GM21723 (cell line): ENCODE results near the gene AGBL1.

Source experiments
- ATAC-seq: cut with Tn5 transposase; IDR thresholded peaks from one replicate; pipeline ENCODE4 v1.9.1; 2021; ENCODE audit warnings: mild to moderate bottlenecking, moderate library complexity; ENCODE audit not compliant: unreplicated experiment

AGBL1 gene

DNA sequence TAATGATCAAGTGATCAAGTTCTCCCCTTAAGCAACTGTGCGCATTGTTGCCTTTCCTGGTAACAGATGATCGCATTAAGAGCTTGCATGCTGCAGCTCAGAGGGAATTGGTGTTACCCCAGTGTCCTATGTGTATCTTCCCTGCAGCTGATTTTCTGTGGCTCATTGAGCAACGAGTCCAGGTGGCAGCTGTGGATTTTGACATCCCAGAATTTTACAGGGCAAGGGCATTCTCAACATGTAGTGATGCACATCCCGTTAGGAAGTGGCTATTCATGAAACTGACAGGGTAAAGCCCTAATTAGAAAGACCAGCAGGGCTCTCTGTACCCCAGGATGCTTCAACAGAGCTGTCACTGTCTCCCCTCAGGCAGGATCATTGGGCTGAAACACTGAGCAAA, 232.8 kb downstream of the AGBL1 start:
- no peak for ATAC-seq

DNA sequence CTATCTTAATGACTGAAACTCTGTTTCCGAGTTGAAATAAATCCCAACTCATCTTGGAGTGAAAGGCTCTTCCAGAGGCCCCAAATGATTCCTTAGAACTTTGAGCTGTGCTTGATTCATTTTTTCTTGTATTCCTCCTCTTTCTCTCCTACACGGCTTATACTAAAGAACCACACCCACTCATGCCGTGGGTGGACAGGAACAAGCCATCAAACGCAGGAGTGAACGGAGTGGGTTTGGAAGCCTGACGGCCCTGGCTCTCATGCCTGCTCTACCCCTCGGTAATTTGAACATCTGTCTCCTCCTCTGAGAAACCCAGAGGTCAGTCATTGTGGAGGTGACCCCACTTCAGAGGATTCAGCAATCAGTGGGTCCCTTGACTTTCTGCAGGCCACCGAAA, 236.5 kb downstream of the AGBL1 start:
- ATAC-seq: no peak

DNA sequence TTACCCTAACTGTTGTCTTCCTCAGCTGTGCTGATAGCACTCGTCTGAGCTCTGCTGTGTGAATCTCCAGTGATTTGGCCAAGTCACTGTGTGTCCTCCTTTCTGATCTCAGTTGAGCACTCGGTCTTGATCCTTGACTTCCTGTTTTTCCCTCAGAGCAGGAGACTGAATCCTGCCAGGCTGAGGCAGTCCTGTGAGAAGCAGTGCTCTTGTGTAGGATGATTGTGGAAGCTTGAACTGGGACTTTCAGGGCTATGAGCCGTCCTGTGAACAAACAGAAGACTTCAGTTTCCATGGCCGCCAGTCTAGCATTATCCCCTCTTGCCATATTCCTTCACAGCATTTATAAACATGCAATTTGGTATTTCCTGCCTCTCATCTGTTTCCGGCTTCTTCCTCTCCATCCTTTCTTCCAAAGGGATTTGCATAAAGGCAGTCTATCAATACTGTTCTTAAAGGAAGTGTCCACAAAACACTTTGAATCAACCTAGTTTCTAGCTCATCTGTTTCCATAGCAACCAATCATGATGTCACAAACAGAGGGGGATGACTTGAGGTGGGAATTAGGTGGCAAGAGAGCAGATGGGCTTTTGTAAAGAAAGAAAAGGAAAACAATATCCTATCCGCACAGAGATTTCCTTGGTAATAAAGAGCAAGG, 237.2 kb downstream of the AGBL1 start:
- no peak for ATAC-seq

DNA sequence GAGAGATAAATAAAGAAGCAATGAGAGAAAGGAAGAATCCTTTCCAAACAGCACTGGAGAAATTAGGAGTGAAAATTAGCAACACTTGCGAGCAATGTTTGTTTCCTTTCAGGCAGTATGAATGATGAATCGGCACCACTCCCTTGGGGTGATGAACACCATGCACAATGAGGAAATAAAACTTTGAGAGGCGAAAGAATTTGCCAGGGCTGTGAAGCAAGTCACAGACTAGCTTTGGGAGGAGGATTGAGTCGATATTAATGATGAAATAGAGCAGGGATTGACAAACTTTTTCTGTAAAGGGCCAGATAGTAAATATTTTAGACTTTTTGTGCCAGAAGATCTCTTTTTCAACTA, 237.7 kb downstream of the AGBL1 start:
- no peak for ATAC-seq

DNA sequence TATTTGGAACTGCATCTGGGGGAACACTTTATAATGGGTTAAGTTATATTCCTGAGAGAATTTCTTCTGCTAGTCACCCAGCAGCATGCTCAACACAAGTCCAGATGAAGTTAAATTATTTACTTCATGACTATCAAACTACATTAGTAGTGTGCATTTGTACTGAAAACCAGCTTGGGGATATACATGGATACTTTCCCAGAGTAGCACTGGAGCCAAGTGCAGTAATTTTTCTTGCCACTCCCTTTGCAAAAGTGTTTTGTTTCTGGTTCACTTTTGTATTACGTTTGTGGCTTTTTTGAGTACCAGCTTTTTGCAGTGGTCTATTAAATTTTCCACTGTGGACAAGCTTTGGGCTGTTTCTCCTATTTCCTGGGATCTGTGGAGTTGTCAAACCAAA, 243.0 kb downstream of the AGBL1 start:
- ATAC-seq: no peak

DNA sequence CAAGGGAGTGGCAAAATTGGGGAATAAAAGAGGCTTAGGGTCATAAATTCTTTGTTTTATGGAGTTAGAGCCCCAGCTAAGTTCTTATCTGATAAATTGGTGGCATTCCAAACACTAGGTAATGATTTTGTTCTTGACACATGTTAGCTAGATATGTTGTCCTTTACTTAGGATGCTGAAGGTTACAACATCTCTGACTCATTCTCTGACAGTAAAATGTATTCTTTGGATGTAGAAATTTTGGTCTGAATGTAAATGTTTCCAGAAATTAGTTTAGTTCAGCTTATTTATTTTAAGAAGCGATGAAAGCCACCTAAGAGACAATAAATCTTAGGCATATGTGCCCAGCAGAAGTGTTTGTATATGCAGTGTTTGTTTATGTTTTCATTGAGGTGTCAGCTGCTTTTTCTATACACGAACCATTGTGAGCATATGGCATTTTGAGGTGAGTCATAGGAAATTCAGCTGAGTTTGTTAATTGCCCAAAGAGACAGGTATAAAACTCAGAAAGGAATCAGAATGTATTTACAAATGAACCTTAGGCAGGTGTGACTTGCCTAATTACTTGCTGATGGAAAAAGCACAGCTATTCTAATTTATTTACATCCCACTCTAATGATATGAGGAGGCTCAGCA, 247.7 kb downstream of the AGBL1 start:
- ATAC-seq: no peak

DNA sequence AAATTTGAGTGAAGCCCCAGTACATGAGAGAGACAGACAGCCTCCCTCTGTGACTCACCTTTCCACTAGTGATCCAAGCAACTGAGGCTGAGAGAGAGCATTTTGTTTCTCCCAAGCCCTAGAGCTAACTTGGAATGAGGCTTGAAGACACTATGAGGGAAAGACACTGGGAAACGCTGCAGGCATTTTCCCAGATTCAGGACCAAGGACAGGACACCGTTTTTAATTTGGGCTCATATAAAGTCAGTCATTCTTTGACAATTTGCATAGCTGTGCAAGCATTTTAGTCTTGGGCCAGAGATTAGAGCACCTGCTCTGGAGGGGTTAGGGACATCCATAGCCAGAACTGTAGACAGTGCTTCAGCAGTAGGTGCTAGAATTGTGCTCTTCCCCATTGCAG, 249.0 kb downstream of the AGBL1 start:
- no peak for ATAC-seq

DNA sequence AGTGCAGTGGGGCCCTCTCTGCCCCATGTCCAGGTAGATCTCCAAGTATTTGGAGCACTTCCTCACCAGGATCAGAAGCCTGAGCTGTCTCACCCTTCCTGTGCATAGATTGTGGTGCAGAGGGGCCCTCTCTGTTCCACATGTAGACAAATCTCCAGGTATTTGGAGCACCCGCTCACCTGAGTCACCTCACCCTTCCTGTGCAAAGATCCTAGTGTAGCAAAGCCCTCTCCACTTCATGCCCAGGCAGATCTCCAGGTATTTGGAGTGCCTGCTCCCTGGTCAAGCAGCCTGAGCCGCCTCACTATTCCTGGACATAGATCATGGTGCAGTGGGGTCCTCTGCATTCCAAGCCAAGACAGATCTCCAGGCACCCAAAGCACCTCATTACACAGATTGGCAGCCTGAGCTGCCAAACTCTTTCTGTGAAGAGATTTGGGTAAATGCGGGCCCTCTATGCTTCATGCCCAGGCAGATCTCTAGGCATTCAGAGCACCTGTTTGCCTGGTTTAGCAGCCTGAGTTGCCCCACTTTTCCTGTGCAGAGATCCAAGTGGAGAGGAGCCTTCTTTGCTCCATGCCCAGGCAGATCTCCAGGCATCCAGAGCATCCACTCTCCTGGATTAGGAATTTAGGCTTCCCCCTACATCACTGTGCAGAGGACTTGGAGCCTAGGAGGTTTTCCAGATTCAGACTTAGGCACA, 249.8 kb downstream of the AGBL1 start:
- ATAC-seq: no peak

DNA sequence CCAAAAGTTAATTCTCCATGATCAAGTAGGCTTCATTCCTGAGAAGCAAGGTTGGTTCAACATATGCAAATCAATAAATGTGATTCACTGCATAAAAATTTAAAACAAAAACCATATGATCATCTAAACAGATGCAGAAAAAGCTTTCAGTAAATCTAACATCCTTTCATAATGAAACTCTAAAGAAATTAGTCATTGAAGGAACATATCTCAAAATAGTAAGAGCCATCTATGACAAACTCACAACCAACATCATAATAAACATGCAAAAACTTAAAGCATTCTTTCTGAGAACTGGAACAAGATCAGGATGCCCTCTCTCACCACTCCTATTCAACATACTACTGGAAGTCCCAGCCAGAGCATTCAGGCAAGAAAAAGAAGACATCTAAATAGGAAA, 254.1 kb downstream of the AGBL1 start:
- ATAC-seq: no peak

DNA sequence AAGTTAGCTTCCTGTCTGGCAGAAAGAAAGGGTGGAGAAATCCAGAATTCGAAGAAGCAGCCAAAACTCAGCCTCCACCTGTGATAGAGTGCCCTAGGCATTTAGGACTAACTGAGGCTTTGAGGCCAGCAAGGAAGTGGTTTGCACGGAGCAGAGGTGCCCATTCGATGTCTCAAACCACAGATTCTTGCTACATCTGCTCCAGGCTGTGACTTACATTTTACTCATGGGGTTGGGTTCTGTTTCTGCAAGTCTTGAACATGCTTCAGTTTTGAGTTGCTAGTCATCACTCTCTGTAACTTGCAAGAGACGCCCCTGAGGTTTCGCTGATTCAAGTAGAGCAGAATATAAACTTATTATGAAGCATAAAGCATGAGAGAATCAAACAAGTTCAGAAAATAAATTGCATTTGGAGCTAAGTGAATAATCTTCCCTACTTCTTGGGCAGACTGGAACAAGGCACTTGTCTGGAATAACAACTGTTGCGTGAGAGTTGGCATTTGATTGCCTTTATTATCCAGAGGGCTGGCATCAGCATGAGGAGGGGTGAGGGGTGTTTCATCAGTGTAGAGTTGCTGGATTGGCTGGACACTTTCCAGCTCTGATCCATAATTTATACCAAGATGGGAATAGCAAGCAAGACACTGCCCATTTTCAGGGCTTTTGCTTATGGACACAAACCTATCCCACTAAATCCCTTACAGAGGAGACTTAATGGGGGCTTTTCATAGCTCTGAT, 256.5 kb downstream of the AGBL1 start:
- no peak for ATAC-seq

DNA sequence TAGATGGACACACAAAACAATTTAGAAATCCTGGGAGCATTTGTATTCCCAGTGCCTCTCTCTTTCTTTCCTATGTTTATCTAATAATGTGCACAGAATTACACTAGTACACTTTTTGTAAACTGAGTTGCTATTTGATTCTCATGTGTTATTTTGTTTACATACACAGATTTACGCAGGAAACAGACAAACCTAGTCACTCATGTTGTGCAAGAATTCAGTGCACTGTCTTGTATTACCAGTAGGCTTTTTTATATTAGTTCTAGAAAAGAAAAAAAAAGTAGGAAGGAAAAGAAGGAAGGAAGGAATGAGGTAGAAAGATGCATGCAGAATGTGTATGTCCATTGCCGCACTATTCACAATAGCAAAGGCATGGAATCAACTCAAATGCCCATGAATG, 257.4 kb downstream of the AGBL1 start:
- ATAC-seq: no peak

DNA sequence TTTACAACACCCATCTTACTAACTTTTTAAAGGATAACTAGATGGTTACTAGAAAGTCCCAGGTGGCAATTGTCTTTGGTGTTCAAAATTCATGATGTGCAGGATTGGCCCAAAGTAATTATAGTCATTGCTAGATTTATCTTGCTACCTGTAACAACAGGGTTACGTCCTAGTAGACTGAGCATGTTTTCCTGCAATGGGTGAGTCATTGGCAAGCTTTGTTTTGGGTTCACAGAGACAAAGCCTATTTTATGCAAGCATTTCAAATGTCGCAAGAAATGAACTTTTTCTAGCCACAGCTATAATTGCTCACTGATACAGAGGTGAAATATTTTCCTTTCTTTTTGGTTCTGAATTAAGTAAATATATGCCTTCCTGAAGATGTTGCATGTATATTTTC, 267.6 kb downstream of the AGBL1 start:
- no peak for ATAC-seq

DNA sequence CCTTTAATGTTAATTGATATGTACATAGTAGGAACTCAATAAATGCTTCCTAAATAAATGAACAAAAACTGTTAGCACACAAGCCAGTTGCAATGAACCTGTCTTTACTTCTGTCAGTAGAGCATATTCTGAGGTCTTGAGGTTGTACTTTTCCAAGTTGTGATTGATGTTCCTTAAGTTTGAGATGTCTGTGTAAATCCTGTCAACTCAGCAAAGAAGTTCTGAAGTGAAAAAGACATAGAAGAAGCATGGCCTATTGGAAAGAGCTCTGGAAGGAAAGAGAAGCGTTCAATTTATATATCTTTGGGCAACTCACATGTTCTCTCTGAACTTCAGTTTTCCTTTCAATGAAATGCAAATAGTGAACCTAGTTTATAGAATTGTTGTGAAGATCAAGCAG, 269.9 kb downstream of the AGBL1 start:
- ATAC-seq: no peak

DNA sequence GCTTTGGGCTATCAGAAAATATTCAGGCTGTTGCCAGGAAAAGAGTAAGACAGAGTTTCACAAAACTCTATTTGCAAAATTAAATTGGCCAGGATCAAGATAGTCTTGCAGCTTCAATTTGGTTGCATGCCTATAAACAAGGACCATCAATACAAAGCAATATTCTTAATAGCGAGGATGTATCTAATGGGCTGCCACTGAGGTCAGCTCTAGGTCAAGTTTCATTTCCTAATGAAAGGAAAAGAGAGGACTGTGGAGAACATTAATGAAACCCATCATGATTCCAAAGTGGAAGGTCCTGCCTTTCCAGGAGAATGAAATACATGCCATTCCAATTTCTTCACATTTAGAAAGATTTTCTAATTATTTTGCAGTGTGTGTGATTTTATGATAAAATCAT, 273.5 kb downstream of the AGBL1 start:
- no peak for ATAC-seq

DNA sequence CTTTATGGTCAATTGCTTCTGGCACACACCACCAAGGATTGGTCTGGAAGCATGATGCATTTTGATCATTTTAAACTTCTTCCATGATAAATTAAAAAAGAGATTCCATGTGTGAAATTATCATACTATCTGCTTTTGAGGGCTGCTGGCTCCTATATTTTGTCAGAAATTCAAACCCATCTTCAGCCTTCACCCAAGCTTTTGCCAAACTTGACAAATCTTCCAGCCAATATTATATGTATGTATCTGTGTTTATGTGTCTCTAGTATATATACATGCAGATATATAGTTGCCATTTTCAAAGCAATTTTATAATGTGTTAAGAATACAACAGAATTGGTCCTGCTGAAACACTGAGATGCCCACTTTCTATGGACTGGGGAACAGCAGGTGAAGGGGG, 275.7 kb downstream of the AGBL1 start:
- ATAC-seq: no peak

DNA sequence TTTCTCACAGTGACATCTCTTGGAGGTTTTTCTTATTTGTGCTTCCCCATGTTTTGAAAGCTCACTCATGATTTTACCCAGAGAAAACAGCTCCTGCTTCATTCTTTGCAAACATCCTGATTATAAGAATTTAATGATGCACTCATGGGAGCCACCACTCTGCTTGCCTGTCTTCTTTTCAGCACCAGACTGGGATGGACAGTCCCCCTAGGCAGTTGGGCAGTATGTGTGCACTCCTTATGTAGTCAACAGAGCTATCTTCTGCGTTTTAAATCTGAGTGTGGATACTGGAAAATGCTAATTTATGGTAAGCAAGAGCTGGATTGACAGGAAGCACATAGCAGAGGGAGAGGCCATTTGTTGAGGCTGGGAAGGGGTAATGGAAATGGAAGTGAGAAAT, 276.1 kb downstream of the AGBL1 start:
- no peak for ATAC-seq

DNA sequence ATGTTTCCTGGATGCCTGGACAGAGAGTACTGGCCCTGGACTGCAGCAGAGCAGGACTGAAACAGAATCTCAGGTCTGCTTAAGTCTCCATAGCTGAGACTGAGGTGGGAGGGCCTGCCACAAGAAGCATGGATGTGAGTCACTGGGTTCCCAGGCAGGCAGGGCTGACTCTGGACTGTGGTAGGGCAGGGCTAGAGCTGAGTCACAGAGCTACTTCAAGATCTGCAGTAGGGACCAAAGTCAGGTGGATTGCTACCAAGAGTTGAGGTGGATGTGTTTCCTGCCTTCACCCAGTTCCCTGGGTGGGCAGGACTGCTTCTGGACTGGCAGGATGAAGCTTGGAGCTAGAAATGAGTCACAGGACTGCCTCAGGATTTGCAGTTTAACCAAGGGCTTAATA, 282.9 kb downstream of the AGBL1 start:
- ATAC-seq: no peak

DNA sequence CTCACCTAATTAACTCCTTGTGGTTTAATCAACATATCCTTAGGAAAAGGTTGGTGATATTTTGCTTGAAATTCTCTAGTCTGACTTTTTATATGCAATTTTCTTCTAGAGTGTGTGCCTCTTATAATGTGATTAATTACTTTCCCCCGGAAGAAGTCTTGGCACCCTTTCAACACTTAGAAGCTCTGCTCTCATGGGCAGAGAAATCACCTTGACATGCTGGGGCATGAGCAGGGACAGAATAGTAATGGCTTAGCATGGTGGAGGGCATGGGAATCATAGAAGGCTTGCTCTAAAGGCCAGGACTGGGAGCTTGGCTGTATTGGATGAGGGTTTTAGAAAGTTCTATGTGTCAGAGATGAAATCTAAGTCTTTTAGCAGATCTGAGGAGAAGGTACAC, 293.5 kb downstream of the AGBL1 start:
- no peak for ATAC-seq

DNA sequence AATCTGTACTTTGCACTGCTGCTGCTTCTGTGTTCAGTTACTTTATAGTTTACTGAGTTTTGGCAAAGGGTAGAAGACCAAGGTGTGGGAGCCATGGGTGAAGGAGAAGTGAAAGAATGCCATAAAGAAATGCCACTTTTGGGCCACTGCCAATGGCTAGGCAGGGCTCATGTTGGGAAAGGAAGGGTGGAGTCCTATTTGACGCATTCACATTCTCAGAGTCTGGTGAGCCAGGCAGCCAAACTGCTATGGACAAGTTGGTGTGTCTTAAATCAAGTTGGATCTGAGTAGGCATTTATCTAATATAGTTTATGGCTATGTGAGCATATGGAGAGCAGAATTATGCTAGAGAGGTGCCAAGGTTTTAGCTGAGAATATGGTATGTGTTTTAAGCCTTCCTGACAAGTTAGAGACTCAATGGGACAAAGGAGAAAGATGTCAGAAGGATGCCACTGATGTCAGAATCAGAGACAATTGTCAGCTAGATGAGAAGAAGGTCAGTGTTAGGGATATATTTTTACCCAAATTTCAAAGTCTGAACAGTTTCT, 296.1 kb downstream of the AGBL1 start:
- ATAC-seq: no peak

DNA sequence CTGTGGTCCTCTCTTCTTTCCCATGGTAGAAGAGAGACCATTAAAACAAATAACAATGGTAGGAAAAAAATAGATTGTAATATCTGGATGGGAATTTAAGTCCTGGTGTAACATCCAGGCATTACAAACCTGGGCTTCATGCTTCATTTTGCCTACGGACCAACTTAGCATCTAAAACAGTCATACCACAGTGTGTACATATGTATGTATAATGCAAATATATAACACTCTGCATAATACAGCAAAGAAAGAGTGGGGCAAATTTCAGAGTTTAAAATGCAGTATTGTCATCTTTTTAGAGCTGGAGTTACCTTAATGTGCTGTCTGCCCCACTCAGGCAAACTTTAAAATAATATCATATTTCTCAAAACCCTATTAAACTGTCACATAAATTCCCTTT, 298.2 kb downstream of the AGBL1 start:
- no peak for ATAC-seq

DNA sequence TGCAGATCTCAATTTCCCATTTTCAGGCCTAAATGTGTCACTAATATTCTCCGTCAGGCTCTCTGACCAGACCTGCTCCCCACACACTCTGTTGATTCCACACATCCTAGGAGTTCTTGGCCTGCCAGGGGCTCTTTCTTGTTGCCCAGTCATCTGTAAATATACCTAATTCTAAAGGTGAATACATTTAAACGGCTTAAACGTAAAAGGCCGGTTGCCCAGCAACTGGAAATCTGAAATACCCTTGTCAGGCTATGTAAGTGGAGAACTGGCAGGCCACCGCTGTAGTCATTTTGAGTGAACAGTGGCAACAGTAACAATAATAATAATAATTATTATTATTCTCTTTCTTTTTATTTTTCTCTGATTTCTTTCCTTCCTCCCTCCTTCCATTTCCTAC, 302.7 kb downstream of the AGBL1 start:
- no peak for ATAC-seq

DNA sequence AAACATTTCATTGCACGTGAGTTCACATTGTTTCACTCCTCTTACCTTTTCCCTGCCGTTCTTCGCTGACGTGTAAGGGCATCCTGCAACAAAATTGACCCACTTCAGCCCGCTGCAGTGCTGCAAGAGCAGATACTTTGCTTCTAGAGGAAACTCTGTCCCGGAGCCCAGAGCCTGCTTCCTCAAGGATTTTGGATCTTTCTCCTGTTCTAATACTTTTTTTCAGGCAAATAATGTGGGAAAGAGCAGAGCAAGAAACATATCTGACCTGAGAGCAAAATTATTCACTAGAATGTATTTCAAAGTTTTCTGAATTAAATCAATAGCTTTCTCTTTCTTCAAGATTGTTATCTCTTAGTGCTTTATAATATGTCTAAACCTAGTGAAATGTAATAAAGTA, 303.9 kb downstream of the AGBL1 start:
- no peak for ATAC-seq
